ENCODE data around the gene TAF3. TPM values are rescaled to one million over a fixed set of nuclear protein-coding genes. Genes with fewer than 3 reads are reported as not detected.

The TAF3 gene
- total RNA-seq, 4 donors from 2014 or later, result 5.6 to 12.9 (median 8.3) TPM

DNA sequence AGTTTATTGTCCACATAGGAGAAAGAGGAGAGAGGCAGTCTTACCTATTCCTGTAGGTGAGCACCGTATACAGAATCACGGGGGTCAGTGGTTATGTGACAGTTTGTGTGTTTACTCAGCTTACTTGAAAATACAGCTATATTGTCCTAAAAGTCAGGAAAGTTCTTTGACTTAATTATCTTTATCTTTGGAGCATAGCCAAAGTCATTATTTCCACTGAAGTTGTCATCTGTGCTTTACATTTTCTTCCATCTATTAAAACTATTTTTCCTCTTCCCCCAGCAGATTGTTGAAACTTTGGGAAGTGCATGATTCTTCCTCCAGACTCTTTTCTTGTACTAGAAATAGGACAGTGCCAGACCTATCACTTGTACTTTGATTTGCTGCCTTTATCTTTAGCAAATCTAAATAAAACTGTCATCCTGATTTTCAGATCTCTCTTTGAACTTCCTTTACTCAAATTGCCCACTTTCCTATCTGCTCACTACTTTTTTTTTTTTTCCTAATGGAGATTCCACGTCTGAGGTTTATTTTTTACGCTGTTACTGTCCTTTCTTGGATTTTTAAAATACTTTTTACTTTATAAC is 58.3 kb downstream of the TAF3 start:
- TF ChIP-seq, protein P1, sequence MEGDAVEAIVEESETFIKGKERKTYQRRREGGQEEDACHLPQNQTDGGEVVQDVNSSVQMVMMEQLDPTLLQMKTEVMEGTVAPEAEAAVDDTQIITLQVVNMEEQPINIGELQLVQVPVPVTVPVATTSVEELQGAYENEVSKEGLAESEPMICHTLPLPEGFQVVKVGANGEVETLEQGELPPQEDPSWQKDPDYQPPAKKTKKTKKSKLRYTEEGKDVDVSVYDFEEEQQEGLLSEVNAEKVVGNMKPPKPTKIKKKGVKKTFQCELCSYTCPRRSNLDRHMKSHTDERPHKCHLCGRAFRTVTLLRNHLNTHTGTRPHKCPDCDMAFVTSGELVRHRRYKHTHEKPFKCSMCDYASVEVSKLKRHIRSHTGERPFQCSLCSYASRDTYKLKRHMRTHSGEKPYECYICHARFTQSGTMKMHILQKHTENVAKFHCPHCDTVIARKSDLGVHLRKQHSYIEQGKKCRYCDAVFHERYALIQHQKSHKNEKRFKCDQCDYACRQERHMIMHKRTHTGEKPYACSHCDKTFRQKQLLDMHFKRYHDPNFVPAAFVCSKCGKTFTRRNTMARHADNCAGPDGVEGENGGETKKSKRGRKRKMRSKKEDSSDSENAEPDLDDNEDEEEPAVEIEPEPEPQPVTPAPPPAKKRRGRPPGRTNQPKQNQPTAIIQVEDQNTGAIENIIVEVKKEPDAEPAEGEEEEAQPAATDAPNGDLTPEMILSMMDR (IDR thresholded peaks at IDR 0.05; ENCODE audit: low read depth), result no peak

DNA sequence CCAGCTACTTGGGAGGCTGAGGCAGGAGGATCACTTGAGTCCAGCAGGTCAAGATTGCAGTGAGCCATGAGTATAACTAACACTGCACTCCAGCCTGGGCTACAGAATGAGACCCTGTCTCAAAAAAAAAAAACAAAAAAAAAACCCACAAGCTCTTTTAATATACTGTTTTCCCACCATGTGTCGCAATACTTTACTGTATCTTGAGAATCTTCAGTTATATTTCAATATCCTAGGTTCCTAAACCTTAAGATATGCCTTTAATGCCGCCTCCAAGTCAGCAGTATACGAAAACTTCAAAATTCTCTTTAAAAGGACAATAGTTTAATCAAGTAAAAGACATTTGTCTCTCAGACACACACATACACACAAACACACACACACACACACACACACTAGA is 62.8 kb downstream of the TAF3 start:
- TF ChIP-seq, protein P1 (IDR thresholded peaks at IDR 0.05; ENCODE audit: low read depth), result no peak

DNA sequence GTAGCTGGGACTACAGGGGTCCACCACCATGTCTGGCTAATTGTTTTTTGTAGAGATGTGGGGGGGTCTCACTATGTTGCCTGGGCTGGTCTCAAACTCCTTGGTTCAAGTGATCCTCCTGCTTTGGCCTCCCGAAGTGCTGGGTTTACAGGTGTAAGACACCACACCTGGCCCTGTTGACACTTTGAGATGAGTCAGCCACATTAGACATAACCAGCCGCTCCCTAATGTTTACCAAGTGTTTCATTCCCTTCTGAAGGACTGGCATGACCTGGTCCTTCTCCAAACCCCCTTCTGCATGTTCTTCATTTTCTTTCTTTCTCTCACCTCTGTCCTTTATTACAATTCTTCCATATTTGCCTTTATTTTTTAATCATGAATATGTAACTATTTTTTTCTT is 67.8 kb downstream of the TAF3 start:
- TF ChIP-seq, protein P1 (IDR thresholded peaks at IDR 0.05; ENCODE audit: low read depth), result no peak

DNA sequence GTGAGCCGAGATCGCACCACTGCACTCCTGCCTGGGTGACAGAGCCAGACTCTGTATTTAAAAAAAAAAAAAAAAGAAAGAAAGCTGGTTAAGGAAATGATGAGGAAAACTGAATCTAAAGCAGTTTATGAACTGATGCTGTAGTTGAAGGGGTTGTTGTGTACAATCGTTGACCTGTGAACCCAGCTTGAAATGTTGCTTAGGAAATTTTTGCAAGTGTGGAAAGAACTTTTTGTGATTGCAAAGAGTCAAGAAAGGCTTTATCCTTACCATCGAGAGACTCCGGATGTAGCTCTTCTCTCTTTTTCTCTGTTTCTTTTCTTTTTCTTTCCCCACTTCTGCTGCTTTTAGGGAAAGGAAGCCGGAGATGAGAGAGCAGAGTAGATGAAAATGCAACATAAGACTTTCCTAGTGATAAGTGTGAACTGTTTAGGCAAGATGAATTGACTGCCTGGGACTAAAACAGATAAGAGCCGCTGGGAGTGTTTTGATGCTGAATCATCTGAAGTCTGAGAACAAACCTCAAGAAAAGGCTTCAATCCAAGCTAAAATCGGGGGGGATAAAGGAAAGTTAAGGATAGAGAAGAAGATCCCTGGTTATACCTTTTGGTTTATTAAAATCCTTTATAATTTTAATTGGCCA is 69.0 kb downstream of the TAF3 start:
- TF ChIP-seq, protein P1 (IDR thresholded peaks at IDR 0.05; ENCODE audit: low read depth), result no peak

DNA sequence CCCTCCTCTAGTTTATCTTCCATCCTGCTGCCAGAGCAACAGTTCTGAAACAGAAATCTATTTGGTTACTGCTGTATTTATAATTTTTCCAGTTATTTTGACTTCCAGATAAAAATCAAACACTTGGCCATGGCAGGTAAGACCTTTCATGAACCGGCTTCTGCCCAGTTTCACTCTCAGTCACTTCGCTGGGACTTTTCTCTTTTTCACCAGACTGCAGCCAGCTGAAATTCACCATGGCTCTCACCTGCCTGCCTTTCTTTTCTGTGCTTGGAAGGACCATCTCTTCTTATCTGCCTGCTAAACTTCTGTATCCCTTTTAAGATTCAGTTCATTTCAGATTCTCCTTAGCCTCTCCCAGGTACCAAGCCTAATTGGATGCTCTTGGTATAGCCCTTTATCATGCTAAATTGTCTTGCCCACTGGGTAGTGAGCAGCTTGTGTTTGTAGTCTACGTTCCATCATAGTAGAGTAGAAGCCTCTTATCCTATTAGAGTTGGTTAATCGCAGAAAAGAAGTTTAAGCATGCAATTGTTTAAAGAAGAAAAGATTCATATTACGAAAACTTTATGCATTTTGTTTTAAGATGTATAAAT is 71.7 kb downstream of the TAF3 start:
- TF ChIP-seq, protein P1 (IDR thresholded peaks at IDR 0.05; ENCODE audit: low read depth), result no peak

DNA sequence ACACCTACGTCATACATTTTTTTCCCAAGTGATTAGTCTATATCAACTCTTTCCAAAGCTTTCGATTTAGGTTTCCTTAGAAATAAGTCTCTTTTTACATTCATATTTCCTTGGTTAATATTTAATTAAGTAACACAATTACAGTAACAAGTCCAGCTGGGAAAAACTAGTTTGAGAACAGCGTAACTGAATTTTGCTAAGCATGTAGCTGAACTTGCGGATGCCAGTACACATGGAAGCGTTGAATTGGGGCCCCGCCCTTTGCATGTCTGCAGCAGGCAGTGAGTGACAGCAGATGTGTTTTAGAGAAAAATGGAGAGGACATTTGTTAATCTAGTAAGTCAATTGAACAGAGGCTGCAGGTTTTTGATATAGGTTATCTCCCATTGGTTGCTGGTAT is 72.5 kb downstream of the TAF3 start:
- TF ChIP-seq, protein P1 (IDR thresholded peaks at IDR 0.05; ENCODE audit: low read depth), result no peak

DNA sequence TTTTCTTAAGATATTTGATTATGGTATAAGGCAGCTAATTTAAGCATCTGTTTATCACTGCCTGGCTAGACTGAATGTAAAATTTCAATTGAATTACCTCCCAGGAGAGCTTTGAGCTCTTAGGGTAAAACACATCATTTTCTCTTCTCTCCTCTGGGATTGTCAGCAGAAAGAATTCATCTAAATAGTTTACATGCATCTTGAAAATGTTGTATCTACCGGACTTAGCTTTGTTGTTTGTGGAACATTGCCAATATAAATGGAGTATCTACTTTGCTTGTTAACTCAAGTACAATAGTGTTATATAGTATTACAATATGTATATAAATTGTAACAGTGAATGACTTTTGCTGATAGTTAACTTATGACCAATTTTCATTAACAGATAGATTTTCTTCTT is 73.3 kb downstream of the TAF3 start:
- TF ChIP-seq, protein P1 (IDR thresholded peaks at IDR 0.05; ENCODE audit: low read depth), result no peak

All from subcutaneous adipose tissue (tissue), 4 donors.